ENCODE data around the gene UGCG. TPM values are rescaled to one million over a fixed set of nuclear protein-coding genes. Genes with fewer than 3 reads are reported as not detected.

Gene UGCG
- total and polyA plus RNA-seq, 2 donors (not counting 1 experiment from before 2014, with no cell fraction given), result 143 to 260 TPM

- Histone ChIP-seq H3K4me3 (replicated peaks in 1 of 4; ENCODE audit: control extremely low read depth in 1 of 4, insufficient read depth in 1 of 4, low read depth in 3 of 4, low read length in 4 of 4) (no peak overlapping the region), H3K27me3 (ENCODE audit: control insufficient read depth, insufficient read depth, low read length) (no peaks in the 10 kb centered on the region), H3K9ac (ENCODE audit: insufficient read depth, low read length) (no peak overlapping the region), H3K36me3 (ENCODE audit: control insufficient read depth, insufficient read depth, low read length) (no peaks in the 10 kb centered on the region), H4K20me1 (ENCODE audit: control insufficient read depth, extremely low read depth, insufficient read depth, low read length) (no peaks in the 10 kb centered on the region), H3K79me2 (ENCODE audit: control insufficient read depth, insufficient read depth, low read length) (no peaks in the 10 kb centered on the region), H2AFZ (ENCODE audit: low read length) (no peak overlapping the region), H3K4me1 (ENCODE audit: control insufficient read depth, extremely low read depth, insufficient read depth, low read length) (no peaks in the 10 kb centered on the region), H3K27ac (ENCODE audit: insufficient read depth, low read length) (no peak overlapping the region), H3K4me2 (ENCODE audit: extremely low read depth, insufficient read depth, low read length) (no peak overlapping the region), H3K9me3 (ENCODE audit: control insufficient read depth, insufficient read depth, low read depth, low read length) (no peaks in the 10 kb centered on the region)
- no peak for TF ChIP-seq EZH2 (IDR thresholded peaks at IDR 0.05; ENCODE audit: low read length, missing control alignments)
- TF ChIP-seq CTCF (conservative IDR thresholded peaks at IDR 0.05 in 1 of 2, IDR thresholded peaks at IDR 0.05 in 1 of 2; ENCODE audit: low read depth in 1 of 2, low read length in 2 of 2), result no peak
- DNase-seq (ENCODE audit: low read depth in 2 of 2), result no peak
Measured at GRCh38 chr9:111876179-111876578, 20.4 kb upstream of the UGCG start.

GRCh38 chr9:111877420-111877819 lies 19.2 kb upstream of the UGCG start:
- Histone ChIP-seq H3K79me2 (ENCODE audit: control insufficient read depth, insufficient read depth, low read length) (no peaks in the 10 kb centered on the region), H3K27me3 (ENCODE audit: control insufficient read depth, insufficient read depth, low read length) (no peaks in the 10 kb centered on the region), H3K4me3 (replicated peaks in 1 of 4; ENCODE audit: control extremely low read depth in 1 of 4, insufficient read depth in 1 of 4, low read depth in 3 of 4, low read length in 4 of 4) (no peak overlapping the region), H2AFZ (ENCODE audit: low read length) (no peak overlapping the region), H3K27ac (ENCODE audit: insufficient read depth, low read length) (no peak overlapping the region), H3K36me3 (ENCODE audit: control insufficient read depth, insufficient read depth, low read length) (no peaks in the 10 kb centered on the region), H3K9me3 (ENCODE audit: control insufficient read depth, insufficient read depth, low read depth, low read length) (no peaks in the 10 kb centered on the region), H3K4me1 (ENCODE audit: control insufficient read depth, extremely low read depth, insufficient read depth, low read length) (no peaks in the 10 kb centered on the region), H3K4me2 (ENCODE audit: extremely low read depth, insufficient read depth, low read length) (no peak overlapping the region), H4K20me1 (ENCODE audit: control insufficient read depth, extremely low read depth, insufficient read depth, low read length) (no peaks in the 10 kb centered on the region), H3K9ac (ENCODE audit: insufficient read depth, low read length) (no peak overlapping the region)
- TF ChIP-seq CTCF (conservative IDR thresholded peaks at IDR 0.05 in 1 of 2, IDR thresholded peaks at IDR 0.05 in 1 of 2; ENCODE audit: low read depth in 1 of 2, low read length in 2 of 2) (no peak), EZH2 (IDR thresholded peaks at IDR 0.05; ENCODE audit: low read length, missing control alignments) (no peak)
- DNase-seq (ENCODE audit: low read depth in 2 of 2), result no peak

GRCh38 chr9:111878946-111879345 lies 17.7 kb upstream of the UGCG start:
- Histone ChIP-seq H2AFZ (ENCODE audit: low read length) (no peak overlapping the region), H3K9ac (ENCODE audit: insufficient read depth, low read length) (no peak overlapping the region), H4K20me1 (ENCODE audit: control insufficient read depth, extremely low read depth, insufficient read depth, low read length) (no peaks in the 10 kb centered on the region), H3K4me1 (ENCODE audit: control insufficient read depth, extremely low read depth, insufficient read depth, low read length) (no peaks in the 10 kb centered on the region), H3K27ac (ENCODE audit: insufficient read depth, low read length) (no peak overlapping the region), H3K4me2 (ENCODE audit: extremely low read depth, insufficient read depth, low read length) (no peak overlapping the region), H3K27me3 (ENCODE audit: control insufficient read depth, insufficient read depth, low read length) (no peaks in the 10 kb centered on the region), H3K4me3 (replicated peaks in 1 of 4; ENCODE audit: control extremely low read depth in 1 of 4, insufficient read depth in 1 of 4, low read depth in 3 of 4, low read length in 4 of 4) (no peak overlapping the region), H3K9me3 (ENCODE audit: control insufficient read depth, insufficient read depth, low read depth, low read length) (no peaks in the 10 kb centered on the region), H3K79me2 (ENCODE audit: control insufficient read depth, insufficient read depth, low read length) (no peaks in the 10 kb centered on the region), H3K36me3 (ENCODE audit: control insufficient read depth, insufficient read depth, low read length) (no peaks in the 10 kb centered on the region)
- TF ChIP-seq CTCF (conservative IDR thresholded peaks at IDR 0.05 in 1 of 2, IDR thresholded peaks at IDR 0.05 in 1 of 2; ENCODE audit: low read depth in 1 of 2, low read length in 2 of 2) (no peak), EZH2 (IDR thresholded peaks at IDR 0.05; ENCODE audit: low read length, missing control alignments) (no peak)
- DNase-seq (ENCODE audit: low read depth in 2 of 2), result no peak

Measured in fibroblast of lung (primary cell).